Esophagus squamous epithelium (tissue), 4 donors: ENCODE measurements around the gene LSM14B.

ENCODE experiments used
- POLR2A ChIP-seq, 4 donors: fragments of 450-650 bp; IDR thresholded peaks; one replicate each; pipeline ENCODE4 v1.6.1; 2017; ENCODE audit warnings: antibody characterized with exemption in 4 of 4, mild to moderate bottlenecking in 4 of 4, moderate library complexity in 3 of 4
- TF ChIP-seq, protein P1 (sequence below), 6 experiments: fragments of 450-650 bp in 4 of 6; fragments of 200-600 bp in 2 of 6; sonication (generic) in 2 of 6; IDR thresholded peaks; one replicate each; pipeline ENCODE4 v1.5.1; 2016 to 2019; ENCODE audit warnings: antibody characterized with exemption in 6 of 6, mild to moderate bottlenecking in 4 of 6, moderate library complexity in 4 of 6

DNA sequence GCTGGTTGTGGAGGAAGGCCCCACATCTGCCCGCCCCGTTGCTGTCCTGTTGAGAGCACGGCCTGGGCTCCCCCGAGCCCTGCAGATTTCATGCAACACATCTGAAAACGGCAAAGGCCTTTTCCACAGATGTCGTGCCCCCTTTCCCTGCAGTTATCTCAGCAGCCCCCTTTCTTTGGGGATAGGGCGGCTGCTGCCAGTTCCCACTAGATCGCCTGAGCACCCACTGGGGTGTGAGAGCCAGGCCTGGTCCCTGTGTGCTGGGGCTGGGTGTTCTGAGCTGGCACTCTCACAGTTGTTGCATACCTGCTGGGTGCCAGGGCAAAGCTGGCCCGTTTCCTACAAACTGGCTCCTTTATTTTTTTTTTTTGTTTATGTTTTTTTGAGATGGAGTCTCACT lies 48.3 kb downstream of the LSM14B start:
- TF ChIP-seq, protein P1, sequence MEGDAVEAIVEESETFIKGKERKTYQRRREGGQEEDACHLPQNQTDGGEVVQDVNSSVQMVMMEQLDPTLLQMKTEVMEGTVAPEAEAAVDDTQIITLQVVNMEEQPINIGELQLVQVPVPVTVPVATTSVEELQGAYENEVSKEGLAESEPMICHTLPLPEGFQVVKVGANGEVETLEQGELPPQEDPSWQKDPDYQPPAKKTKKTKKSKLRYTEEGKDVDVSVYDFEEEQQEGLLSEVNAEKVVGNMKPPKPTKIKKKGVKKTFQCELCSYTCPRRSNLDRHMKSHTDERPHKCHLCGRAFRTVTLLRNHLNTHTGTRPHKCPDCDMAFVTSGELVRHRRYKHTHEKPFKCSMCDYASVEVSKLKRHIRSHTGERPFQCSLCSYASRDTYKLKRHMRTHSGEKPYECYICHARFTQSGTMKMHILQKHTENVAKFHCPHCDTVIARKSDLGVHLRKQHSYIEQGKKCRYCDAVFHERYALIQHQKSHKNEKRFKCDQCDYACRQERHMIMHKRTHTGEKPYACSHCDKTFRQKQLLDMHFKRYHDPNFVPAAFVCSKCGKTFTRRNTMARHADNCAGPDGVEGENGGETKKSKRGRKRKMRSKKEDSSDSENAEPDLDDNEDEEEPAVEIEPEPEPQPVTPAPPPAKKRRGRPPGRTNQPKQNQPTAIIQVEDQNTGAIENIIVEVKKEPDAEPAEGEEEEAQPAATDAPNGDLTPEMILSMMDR (IDR thresholded peaks at IDR 0.05), result no peak
- TF ChIP-seq POLR2A (IDR thresholded peaks at IDR 0.05), result no peak
